Cortex of kidney (tissue), 1 donor: Measurements from ENCODE around the gene MFAP4.

Experiments used
- DNase-seq: peaks from one replicate; lab custom pipeline; 2025; lab: John Stamatoyannopoulos, UW

MFAP4 gene

DNA sequence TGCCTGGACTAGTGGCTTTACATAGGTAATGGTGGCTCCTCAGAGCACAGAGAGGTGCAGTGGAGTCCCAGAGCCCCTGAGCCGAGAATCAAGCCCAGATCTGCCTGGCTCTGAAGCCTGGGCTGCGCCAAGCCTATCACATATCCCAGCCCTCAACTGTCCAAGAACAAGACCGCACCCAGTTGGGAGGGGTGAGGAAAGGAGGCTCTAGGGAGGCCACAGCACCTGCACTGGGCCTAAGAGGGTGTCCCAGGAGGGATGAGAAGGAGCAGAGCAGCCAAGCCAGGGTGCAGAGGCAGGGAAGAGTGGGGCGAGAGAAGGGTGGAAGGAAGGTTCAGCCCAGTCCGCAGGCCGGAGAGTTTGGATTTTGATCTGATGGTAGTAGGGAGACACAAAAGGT is 23.1 kb upstream of the MFAP4 start:
- no peak for DNase-seq

DNA sequence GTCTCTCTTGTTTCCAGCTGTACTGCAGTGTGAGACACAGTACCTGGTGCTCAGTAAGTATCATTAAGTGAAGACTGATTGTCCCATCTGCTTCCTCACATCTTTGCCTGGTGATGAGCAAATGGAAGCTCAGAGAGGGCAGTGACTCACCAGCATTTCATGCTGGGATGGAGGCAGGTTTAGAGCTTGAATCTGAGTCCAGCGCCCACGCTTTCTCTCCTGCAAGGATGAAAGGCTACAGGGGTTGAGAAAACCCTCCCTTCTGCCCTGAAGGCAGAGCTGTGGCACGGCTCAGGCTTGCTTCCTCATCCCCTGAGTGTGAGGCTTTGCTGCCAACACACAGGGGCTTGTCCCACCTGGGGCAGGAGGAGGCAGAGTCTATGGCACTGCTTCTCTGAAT is 22.5 kb upstream of the MFAP4 start:
- DNase-seq = no peak

DNA sequence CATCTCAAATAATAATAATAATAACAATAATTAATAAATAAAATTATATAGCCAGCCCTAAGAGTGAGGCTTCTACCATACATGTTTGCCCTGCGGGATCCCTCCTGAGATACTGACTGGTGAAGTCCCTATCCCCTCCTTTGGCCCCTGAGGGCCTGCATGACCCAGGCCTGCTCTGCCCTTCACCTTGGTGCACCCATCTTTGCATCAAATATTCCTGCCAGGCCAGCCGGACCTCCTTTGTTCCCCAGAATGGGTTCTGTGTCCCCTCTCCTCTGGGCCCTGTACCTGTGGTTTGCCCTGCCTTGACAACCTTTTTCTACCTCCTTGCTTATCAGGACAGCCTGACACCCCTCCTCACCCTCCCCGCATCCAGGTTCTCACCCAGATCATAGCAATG is 22.1 kb upstream of the MFAP4 start:
- DNase-seq = no peak

DNA sequence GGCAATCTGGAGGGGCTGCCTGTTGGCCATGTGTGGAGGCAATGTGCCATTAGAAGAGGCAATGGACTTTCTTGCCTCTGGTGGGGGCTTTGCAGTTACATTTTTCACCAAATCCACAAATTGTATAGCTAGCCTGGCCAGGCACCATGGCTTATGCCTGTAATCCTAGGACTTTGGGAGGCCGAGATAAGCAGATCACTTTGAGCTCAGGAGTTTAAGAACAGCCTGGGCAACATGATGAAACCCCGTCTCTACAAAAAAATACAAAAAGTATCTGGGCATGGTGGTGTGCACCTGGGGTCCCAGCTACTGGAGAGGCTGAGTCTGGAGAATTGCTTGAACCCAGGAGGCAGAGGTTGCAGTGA is 21.3 kb upstream of the MFAP4 start:
- DNase-seq = no peak

DNA sequence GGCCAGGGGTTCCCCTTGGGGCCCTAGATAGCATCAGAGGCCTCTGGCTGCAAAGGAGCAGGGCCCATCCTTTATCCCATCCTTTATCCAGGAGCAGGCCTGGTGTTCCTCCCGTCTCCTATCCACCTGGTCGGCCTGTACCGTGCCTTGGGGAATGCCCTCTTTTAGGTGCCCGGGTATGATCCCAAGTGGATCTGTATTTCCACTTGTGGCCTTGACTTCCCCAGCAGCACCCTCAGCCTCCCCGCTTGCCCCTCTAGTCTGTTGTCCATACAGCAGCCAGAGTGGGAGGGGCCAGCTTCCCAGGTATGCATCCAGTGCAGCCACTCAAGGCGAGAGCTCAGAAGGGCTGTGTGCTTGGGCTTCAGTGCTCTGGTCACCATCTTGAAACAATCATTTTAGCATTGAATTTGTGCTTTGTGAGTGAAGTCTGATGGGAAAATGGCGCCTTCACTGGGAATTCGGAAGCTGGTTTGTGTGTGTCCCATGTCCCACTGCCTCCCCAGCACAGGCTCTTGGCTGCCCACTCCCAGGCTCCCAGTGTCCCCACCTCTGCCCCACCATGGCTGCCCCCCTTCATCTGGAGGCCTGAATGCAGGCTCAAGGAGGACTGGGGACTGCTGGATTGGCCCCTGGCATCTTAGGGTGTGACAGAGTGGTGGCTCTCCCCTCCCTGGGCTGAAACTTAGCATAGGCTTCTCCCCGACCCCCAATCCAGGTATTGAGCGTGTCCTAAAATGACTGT is 20.8 kb upstream of the MFAP4 start:
- DNase-seq = no peak

DNA sequence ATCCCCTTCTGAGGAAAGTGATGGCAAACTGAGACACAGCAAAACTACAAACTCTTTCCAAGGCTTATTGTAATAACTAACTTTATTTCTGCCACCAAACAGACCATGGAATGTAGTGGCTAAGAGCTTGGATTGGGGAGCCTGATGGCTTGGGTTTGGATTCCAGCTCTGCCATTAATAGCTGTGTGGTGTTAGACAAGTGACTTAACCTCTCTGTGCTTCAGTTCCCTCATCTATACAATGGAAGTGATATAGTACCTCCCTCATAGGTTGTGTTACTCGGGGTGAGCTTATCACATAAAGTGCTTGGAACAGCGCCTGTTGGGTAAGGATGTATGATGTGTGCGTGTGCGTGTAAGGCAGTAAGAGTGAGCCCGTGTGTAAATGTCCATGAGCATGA is 18.1 kb upstream of the MFAP4 start:
- no peak for DNase-seq

DNA sequence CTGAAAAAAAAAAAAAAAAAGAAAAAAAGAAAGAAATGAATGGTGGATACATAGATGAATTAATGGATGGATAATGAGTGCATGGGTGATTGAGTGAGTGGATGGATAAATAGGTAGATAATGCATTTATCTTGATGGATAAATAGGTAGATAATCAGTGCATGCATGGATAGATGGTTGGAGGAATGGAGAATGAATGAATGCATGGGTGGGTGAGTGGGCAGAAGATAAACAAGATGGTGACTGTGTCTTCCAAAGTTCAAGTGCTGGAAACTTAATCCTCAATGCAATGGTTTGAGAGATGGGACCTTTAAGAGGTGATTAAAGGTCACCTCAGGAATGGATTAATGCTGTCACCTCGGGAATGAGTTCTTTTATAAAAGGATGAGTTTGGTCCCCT is 17.3 kb upstream of the MFAP4 start:
- no peak for DNase-seq

DNA sequence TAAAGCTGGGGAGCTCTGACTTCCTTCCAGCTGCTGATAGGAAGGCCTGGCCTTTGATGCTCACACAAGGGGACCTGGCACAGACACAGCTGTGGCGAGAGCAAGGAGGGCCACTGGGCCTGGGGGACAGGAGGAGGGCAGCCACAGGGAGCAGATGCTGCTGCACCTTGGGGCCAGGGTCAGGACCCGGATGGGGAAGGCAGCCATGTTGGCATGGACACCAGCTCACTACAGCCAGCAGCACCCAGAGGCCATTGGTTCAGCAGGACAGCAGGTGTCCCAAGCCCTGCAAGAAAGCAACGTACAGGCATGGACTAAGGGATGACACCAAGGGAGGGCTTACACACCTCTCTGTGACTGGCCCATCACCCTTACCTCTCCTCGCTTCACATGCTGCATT is 16.0 kb upstream of the MFAP4 start:
- DNase-seq = no peak

DNA sequence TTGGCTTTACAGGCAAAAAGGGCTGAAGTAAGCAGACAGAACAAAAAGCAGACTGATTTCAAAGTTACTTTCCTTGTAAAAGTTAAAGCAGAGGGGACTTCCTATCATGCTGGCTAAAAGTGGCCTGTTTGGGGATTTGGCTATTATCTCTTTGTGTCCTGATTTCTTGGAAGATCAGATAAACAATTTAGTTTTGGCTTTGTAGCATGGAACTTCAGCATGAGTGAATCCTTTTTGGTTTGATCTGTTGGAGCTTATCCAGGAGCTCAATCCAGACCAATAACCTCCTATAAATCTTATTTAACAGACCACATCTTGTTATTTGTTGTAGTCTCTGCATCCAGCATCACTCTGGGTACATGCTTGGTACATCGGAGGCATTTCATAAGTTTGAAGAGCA is 15.2 kb upstream of the MFAP4 start:
- DNase-seq = no peak

DNA sequence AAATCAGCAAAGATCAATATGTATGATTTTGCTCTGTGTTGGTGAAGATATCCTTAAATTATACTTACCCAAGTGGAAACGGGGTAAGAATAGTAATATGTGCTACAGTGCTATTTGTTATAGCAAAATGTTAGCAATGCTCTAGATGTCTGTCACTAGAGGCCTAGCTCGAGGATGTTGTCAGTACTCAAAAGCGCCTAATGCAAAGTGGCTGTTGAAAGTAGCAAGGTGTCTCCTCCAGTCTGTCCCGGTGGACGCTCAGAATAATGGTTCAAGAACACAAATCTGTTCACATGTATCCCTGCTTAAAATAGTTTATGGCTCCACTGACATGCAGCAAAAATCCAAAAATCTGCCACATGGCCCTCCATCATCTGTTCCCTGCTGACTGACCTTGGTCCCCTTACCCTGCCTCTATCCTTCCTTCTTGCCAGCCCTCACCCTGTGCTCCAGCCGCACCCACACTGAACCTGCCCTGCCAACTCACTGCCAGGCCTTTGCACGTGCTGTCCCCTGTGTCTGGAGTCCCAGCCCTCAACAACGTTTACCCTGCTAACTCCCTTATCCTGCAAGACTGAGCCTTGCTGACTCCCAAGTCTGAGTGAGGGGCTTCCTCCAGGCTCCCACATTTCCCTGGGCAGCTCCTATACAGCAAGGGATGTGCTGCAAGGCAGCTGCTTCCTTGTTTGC is 14.5 kb upstream of the MFAP4 start:
- DNase-seq = no peak

DNA sequence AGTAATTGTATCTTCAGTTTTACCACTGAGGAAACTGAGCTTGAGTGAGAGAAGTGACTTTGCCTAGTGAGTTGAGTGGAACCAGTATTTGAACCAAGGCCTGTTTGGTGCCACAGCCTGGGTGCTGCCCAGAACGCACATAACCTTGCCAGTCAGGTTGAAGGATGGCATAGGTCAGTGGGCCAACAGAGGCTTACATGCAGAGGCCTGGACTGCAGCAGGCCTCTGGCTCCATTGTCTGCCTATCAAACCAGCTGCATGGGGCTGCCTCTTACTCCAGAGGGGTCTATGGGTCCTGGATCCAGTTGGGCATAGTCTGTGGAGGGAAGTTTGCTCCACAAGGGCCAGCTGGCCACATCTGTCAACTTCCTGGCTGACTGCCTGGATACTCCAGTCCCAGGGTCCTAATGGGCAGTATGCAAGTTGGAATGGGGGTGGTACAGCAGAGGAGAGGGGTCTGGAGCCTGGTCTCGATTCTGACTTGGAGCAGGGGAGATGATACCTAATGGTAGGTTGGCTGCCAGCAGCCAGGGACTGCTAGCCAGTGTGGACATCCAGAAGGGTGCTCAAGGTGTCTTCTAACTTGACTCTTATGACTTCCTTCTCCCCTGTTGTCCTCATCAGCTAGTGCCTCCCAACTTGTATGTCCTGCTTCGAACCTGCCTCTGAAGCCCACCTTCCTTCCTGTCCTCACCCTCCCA is 12.9 kb upstream of the MFAP4 start:
- no peak for DNase-seq

DNA sequence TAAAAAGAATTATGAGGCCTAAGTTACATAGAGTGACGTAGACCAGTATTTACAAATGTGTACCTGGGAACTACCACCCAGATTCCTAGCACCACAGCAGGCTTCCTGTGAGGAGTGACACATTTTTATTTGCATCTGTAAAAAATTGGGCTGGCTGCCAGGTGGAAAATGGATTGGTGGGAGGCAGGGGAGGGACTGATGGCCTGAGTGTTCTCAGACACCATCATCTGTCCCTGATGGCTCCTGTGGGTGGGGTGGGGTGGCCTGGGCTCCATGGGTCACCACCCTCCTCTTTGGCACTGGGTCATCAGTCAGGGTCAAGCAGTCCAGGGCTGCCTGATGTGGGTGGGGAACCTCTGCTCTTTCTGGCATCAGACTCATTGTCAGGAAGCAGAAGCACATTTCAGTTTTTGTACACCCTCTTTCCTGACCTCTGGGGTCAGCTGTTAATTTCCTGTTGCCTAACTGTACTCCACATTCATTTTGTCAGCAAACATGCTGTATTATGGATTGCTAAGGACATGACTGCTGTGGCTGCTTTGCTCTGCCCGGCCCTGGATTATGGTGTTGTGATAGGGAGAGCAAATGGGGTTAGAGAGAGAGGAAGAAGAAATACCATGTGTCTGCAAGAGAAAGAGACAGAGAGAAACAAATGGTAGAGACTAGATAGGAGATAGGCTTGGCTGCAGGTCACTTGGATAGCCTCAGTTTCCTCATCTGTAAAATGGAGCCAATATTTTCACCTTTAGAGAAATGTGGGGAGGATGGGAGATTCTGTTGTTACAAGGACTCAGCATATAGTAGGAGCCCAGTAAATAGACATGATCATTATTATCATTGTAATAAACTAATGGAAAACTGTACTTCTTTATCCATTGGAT is 11.6 kb upstream of the MFAP4 start:
- no peak for DNase-seq

DNA sequence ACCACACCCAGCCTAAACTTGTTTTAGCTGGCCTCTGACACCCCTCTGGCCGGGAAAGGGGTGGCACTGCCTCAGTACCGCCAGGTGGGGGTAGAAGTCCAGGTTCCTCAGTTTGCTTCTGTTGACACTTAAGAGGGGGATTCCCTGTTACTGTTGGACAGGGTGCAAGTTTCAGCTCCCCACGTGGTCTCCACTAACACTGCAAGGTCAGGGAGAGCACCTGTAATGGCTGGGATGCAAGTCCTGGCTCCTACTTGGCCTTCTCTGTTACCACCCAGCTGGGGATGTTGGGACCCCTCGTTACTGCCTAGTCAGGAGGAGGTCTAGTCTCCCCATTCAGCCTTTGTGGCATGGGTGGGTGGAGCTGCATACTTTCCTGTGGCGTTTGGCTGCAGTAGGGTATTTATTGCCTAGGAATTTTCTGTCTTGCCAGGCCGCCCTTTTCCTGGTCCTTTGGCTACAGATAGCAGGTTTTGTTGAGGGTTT is 10.6 kb upstream of the MFAP4 start:
- no peak for DNase-seq

DNA sequence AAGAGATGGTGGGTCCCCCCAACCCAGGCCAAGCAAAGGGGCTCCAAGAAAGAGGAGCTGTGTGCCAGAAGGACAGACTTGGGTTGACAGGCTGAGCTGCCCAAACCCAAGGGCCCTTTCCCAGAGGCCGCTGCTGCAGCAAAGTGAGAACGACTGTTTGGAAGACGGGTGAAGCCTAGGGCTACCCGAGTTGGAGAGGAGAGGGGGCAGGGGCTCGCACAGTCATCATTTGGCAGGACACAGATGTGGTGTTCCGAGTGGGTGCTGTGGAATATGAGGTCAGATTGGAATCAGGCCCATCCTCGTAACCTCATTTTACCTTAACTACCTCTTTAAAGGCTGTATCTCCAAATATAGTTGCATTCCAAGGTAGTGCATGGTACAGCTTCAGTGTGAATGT is 5.3 kb upstream of the MFAP4 start:
- DNase-seq = no peak

DNA sequence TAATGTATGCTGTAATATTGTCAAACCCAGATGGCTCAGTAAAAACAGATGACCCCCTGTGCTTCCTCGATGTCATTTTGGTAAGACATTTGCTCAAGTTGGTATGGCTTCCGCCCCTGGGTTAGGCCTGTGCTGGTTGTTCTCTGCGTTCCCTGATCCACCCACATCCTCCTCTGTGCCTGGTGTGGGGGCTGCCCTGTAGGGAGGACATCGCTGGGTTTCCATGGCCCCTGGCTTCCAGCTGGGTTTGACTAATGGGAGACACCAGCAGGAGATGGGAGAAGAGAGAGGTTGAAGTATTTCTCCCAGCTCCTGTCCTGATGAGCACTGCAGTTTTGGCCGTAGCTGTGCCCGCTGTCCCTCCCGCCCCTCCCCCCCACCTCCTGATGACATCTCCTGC is 4.4 kb upstream of the MFAP4 start:
- DNase-seq = no peak

DNA sequence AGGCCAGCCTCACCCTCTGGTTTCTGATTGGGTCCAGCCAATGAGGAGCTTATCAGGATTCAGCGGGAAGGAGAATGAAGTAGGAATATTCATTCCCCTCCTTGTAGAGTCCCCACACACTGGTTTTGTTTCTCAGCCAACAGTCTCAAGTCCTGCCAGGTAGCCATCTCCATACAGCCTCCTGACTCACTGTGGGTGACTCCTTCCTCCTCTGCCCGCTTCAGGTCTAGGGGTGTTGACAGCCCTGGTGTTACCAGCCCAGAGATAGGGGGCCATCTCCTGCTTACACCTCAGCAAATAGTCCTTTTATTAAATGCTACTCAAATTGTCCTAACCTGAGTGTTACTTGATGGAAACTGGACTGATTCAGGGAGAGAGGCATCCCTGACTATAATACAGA is 4.0 kb upstream of the MFAP4 start:
- DNase-seq = no peak

DNA sequence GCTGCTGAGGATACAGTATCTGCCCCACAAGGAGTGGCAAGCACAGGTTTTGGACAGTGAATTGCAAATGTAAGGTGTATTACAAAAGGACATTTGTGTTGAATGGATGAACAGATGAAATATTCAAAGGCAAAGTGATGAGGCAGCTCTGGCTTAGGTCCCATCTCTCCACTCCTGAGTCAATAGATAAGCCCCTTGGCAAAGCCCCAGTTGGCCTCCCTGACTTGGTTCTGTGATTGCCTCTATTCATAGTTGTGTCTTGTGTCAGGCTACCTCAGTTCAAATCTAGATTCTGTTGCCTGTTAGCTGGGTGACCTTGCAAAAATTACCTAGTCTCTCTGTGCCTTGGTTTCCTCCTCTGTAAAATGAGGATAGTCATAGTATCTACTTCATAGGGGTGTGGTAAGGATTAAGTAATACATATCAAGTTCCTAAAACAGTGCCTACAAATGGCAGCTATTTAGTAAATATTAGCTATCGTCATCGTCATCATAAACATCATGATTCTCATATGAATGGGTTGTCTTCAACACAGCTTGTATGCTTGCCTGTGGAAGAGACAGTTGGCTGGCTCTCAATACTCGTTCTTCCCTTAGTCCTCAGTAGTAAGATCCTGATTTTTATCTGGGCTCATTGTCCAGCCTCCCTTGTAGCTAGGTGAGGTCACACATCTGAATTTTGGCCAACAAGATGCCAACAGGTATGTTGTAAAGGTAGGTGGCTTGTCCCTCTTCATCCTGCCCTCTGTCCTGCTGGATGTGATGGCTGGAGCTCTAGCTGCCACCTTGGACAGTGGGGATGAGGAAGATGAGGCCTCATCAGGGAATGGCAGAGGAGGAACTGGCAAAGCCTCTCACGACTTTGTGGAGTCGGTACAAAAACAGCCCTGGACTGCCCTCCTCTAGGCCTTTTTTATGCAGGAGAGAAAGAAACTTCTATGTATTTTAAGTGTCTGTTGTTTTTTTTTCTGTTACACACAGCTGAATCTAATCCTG is 2.1 kb upstream of the MFAP4 start:
- no peak for DNase-seq

DNA sequence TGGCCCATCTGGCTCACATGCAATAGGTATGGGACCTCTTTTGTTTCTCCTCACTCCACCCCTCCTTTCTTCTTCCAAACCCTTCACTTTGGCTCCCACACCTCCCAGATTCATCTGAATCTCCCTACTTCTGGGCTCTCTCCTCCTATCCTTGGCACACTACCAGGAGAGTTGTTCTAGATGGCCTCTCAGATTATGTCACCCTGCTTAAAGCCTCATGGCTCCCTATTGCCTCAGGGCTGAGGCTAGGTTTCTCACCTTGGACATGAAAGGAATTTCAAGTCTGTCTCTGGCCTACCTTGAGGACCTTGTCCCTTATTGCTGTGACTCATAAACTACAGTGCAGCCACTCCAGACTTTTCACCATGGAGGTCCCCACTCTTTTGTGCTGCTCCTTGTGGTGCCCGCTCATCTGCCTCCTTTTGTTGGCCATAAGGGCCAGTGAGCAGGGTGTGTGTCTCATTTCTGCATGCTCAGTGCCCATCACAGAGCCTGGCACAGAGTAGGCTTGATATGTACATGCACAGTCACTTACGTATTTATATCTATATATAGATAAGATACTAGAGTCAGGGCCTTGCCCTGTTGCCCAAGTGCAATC is 1.0 kb upstream of the MFAP4 start:
- DNase-seq = no peak

DNA sequence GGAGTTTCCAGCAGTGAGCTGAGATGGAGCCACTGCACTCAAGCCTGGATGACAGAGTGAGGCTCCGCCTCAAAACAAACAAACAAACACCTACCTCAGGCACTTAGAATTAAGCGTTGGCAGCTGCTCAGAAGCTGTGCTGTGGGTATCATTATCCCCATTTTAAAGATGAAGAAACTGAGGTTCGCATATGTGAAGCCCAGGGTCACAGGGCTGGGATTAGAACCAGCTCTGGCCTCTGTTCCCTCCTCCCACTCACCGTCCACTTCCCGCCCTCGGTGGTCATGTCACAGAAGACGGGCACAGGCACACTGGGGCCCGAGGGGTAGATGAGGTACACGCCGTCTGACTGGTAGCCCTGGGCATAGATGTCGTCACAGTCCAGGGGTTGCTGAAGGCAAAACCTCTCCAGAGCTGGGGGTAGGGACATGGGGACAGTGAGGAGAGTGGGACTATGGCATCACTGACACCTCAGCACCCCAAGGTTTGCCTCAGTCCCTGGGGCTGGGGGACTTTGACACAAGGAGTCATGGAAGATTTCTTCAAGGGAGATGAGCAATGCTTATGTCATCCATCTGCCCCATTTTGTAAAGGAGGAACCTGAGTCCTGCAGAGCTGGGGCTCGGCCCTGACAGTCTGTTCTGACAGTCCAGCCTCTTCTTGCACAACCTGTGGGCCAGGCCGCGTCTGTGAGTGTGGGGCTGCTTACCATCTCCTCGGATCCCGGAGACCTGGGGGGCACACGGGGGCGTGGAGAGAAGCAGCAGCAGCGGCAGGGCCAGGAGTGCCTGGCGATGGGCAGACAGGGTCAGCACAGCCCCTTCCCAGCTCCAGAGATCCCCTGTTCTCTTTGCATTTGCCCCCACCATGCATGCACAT is 700 bp downstream of the MFAP4 start:
- no peak for DNase-seq
